Hepatocyte (in vitro differentiated cells): ENCODE measurements around the gene SLC47A1.
"Not testable (repeated sequence)": the region's sequence is repeated elsewhere in the genome, so short reads cannot be mapped to it uniquely, and the experiment has no call there.

Experiments used
- CTCF ChIP-seq: fragments of 200-600 bp; sonication (generic); IDR thresholded peaks from 2 replicates; pipeline ENCODE4 v1.5.1; 2016; ENCODE audit warnings: antibody characterized with exemption, mild to moderate bottlenecking; ENCODE audit not compliant: poor library complexity
- EZH2phosphoT487 ChIP-seq: fragments of 200-600 bp; sonication (generic); IDR thresholded peaks from one replicate; pipeline ENCODE4 v1.6.1; 2018; ENCODE audit warnings: antibody characterized with exemption, mild to moderate bottlenecking, low read depth, moderate library complexity; ENCODE audit not compliant: unreplicated experiment, severe bottlenecking

DNA sequence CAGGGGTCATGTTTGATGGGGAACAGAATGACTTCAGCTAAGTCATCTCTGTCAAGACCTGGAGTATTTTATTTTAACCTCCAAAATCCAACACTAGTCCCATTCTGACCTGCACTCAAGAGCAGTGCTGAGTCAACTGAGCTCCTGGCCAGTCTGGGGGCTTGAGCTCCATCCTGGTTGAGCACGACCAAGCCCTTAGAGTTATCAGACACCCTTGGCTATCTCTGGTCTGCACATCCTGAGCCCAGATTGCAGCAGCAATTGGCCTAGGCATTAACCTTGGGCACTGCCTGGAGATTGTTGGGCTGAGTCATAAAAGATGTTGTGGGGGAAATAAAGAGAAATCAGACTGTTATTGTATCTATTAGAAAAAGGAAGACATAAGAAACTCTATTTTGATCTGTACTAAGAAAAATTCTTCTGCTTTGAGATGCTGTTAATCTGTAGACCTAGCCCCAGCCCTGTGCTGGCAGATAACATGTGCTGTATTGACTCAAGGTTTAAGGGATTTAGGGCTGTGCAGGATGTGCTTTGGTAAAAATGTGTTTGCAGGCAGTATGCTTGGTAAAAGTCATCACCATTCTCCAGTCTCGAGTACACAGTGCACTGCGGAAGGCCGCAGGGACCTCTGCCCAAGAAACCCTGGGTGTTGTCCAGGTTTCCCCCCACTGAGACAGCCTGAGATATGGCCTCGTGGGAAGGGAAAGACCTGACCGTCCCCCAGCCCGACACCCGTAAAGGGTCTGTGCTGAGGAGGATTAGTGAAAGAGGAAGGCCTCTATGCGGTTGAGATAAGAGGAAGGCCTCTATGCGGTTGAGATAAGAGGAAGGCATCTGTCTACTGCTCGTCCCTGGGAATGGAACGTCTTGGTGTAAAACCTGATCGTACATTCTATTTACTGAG lies 14.0 kb upstream of the SLC47A1 start:
- not testable (repeated sequence) for TF ChIP-seq CTCF, EZH2phosphoT487
